NCI-H226 (cell line): ENCODE data around the gene PDIA2.
"Not testable (repeated sequence)": the region's sequence is repeated elsewhere in the genome, so short reads cannot be mapped to it uniquely, and the experiment has no call there.

Source experiments
- DNase-seq: peaks from one replicate; pipeline ENCODE4 v3.0.0-alpha.2; 2015

Gene PDIA2

GRCh38 chr16:264440-264951 lies 18.5 kb upstream of the PDIA2 start:
- no peak for DNase-seq

GRCh38 chr16:265002-265529 lies 17.9 kb upstream of the PDIA2 start:
- DNase-seq, result no peak

GRCh38 chr16:265711-266110 lies 17.3 kb upstream of the PDIA2 start:
- DNase-seq, result no peak

DNA sequence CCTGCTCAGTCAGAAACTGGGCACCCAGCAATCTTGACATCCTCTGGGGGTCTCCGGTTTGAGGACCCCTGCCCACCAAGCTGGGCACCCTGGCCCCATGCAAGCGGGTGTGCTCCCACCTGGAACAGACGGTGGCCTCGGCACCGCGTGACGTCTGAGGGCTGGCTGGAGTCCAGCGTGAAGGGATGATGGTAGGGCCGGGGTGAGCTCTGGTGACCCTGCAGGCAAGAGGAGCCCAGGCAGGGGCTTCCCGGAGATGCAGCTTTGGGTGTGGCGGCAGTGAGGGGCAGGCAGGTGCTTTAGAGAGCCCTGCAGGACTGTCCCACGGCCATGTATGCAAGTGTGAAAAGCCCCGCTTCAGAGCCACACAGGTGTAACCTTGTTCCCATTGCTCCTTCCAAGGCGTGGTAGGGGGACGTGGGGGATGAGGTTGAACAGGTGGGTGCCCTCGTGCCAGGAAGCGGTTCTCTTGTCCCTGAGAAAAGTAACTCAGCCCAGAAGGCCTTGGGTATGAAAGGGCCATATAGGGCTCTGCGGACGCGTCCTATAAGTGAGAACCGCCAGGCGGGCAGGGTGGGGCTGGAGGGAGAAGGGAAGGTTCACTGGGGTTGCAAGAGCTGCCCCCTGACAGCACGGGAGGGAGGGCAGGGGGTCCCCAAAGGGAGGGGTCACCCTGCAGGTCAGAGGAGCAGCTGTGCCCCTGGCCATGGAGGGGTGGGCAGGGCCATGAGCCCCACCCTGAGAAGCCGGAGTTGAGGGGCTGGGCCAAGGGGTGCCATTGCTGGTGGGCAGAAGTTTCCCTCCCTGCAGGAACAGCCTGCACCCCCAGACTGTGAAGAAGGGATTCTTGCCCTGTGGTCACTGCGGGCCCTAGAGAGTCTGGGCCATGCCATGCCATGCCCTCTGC lies 16.5 kb upstream of the PDIA2 start:
- DNase-seq, result no peak

DNA sequence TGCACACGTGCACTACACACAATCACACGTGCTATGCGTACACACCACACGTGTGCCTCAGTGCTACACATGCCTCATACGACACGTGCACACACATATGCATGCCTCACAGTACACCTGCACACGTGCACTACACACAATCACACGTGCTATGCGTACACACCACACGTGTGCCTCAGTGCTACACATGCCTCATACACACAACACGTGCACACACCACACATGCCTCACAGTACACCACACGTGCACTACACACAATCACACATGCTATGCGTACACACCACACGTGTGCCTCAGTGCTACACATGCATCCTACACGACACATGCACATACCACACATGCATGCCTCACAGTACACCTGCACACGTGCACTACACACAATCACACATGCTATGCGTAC lies 15.4 kb upstream of the PDIA2 start:
- DNase-seq, result not testable (repeated sequence)

GRCh38 chr16:268141-269053 lies 14.6 kb upstream of the PDIA2 start:
- no peak for DNase-seq

- DNase-seq, result no peak
Observed at GRCh38 chr16:269061-269796, 13.7 kb upstream of the PDIA2 start.

DNA sequence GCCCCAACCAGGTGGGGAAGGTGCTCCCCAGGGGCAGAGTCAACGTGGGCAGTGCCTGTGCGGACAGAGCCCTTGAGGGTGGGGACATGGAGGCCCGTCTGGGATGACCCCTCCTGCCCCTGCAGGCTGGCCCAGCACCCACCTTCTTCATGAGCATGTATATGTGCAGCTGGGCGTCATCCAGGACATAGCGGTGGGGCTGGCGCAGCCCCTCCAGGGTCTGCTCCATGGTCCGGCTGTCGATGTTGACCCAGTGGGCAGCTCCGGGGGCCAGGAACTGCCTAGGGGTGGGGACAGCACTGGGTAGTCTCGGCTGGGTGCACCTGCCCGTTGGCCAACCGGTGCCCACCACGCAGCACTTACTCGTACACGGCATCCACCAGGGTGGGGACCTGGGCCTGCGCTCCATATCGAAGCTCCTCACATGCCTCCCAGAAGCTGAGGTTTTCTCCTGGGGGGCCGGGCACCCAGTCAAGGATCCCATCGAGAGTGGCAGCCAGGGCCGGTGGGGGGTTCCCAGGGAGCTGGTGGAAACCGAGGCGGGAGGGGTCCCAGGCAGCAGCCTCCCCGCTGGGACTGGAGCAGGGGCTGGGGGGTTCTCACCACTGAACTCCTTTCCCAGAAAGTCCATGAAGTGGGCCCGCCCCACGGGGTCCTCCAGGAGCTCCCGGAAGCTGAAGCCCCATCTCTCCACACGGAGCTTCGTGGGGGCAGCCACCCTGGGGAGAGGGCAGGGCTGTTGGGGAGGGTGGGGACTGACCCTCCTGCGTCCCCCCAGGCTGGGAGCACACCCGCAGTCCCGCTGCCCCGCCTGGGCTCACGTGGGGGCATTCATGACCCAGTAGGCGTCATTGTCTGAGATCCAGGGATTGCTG lies 12.3 kb upstream of the PDIA2 start:
- no peak for DNase-seq

GRCh38 chr16:272633-273546 lies 10.1 kb upstream of the PDIA2 start:
- DNase-seq, result no peak

- DNase-seq, result no peak
Observed at GRCh38 chr16:273547-274421, 9.2 kb upstream of the PDIA2 start.

DNA sequence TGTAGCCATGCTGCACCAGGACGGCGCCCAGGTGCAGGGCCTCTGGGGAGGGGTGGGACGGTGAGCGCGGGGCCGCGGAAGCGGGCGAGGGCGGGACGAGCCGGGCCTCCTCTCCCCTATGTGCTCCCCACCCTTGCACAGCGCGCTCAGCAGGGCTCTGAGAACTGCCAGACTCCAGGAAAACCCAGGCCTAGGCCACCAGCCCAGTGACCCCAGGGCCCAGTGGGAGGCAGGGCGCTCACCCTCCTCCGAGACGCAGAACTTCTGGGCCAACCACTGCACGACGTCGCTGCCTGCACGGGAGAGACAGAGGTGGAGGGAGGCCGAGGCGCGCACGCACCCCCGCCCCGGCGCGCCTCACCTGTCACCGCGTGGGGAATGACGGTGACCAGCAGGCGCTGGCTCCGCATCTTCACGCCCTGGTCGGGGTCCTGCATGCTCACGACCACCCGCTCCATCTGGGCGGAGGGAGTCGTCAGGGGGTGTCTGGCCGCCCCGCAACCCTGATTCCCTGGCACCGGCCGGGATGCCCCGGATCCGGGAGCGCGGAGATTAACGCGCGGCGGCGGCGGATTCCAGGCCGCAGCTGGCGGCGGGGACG lies 7.8 kb upstream of the PDIA2 start:
- no peak for DNase-seq

- no peak for DNase-seq
Observed at GRCh38 chr16:275786-276232, 7.2 kb upstream of the PDIA2 start, which contains the start of gene RGS11. TSS of gene RGS11 (minus strand) at chr16:275944. CDS start at chr16:275911, 33 bp downstream.

GRCh38 chr16:276426-277077 lies 6.4 kb upstream of the PDIA2 start:
- no peak for DNase-seq

DNA sequence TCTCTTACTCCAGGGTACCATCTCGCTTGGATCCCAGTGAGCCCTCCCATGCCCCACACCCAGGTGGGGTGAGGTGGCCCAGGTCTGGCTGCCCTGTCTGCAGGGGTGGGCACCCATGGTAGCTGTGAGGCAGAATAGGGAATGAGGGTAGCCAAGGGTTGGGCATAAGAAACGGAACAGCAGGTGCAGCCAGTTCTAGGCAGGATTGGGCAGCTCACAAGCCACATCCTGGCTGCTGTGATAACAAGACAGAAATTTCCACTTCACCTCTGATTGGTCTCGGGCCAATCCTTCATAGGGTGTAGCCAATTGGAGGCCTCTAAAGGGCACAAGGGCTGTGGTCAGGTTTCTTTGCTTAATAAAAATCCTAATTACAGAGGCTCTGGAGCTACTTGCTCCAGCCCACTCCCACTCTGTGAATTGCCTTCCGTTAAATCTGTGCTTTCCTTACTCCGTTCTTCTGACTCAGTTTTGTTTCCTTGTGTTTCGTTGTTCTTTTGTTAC lies 4.0 kb upstream of the PDIA2 start:
- DNase-seq, result peak; percentile 82

- DNase-seq, result no peak
Observed at GRCh38 chr16:279531-279930, 3.4 kb upstream of the PDIA2 start.

- DNase-seq, result no peak
Observed at GRCh38 chr16:280005-280460, 2.9 kb upstream of the PDIA2 start.

DNA sequence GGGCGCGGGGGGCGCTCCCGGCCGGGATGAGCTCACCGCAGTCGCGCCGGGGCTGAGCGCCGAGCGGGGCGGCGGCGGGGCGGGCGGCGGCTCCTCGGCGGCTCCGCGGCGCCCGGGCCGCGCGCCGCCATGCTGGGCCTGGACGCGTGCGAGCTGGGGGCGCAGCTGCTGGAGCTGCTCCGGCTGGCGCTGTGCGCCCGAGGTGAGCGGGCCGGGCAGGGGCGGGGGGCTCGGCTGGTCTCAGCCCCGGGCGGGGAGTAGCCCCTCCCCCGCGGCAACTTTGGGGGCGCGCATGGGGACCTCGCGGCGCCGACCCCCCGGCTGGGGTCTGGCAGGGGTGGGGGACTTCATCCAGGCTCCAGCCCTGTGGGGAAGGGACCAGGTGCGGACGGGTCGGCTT lies 2.4 kb upstream of the PDIA2 start, which contains the start of gene ARHGDIG:
Gene ARHGDIG (plus strand): TSS at position 40 of the 400 bp plus-strand sequence. CDS start 90 bp downstream, at position 130.
- DNase-seq, result no peak
